ENCODE measurements around the gene UBAC2.
A peak's percentile ranks its signal among the peaks of the same experiment; 100 is the strongest.

UBAC2 gene

GRCh38 chr13:99355267-99356011, 154.8 kb downstream of the UBAC2 start:
- TF ChIP-seq CTCF (conservative IDR thresholded peaks at IDR 0.05; ENCODE audit: low read depth, low read length) = no peak
- peaks cover 41% of the 10 kb centered on the region for H3K4me1 ChIP-seq (ENCODE audit: low read depth, poor library complexity, severe bottlenecking)
- H2AFZ ChIP-seq (ENCODE audit: low read depth) = no peak overlapping the region
- no peak overlapping the region for H3K4me3 ChIP-seq (IDR thresholded peaks at IDR 0.05; ENCODE audit: insufficient read depth, low read depth, low read length)
- peak overlapping the region; percentile 56 for H3K9ac ChIP-seq
- H3K27me3 ChIP-seq (ENCODE audit: insufficient read depth, low read depth) = no peaks in the 10 kb centered on the region
- peak overlapping the region; percentile 42 for H3K4me2 ChIP-seq
- no peaks in the 10 kb centered on the region for H4K20me1 ChIP-seq (ENCODE audit: insufficient read depth)
- no peaks in the 10 kb centered on the region for H3K36me3 ChIP-seq (ENCODE audit: insufficient read depth)
- H3K27ac ChIP-seq = peak overlapping the region; percentile 83
- H3K79me2 ChIP-seq (ENCODE audit: insufficient read depth, low read depth) = no peaks in the 10 kb centered on the region

GRCh38 chr13:99356012-99356261, 155.3 kb downstream of the UBAC2 start:
- Histone ChIP-seq H3K36me3 (ENCODE audit: insufficient read depth) (no peaks in the 10 kb centered on the region), H3K4me1 (ENCODE audit: low read depth, poor library complexity, severe bottlenecking) (peaks cover 41% of the 10 kb centered on the region), H3K4me2 (peak overlapping the region; percentile 42), H4K20me1 (ENCODE audit: insufficient read depth) (no peaks in the 10 kb centered on the region), H3K27me3 (ENCODE audit: insufficient read depth, low read depth) (no peaks in the 10 kb centered on the region), H3K79me2 (ENCODE audit: insufficient read depth, low read depth) (no peaks in the 10 kb centered on the region), H3K4me3 (IDR thresholded peaks at IDR 0.05; ENCODE audit: insufficient read depth, low read depth, low read length) (no peak overlapping the region), H3K27ac (peak overlapping the region; percentile 83), H3K9ac (peak overlapping the region; percentile 56), H2AFZ (ENCODE audit: low read depth) (no peak overlapping the region)
- TF ChIP-seq CTCF (conservative IDR thresholded peaks at IDR 0.05; ENCODE audit: low read depth, low read length) = no peak

DNA sequence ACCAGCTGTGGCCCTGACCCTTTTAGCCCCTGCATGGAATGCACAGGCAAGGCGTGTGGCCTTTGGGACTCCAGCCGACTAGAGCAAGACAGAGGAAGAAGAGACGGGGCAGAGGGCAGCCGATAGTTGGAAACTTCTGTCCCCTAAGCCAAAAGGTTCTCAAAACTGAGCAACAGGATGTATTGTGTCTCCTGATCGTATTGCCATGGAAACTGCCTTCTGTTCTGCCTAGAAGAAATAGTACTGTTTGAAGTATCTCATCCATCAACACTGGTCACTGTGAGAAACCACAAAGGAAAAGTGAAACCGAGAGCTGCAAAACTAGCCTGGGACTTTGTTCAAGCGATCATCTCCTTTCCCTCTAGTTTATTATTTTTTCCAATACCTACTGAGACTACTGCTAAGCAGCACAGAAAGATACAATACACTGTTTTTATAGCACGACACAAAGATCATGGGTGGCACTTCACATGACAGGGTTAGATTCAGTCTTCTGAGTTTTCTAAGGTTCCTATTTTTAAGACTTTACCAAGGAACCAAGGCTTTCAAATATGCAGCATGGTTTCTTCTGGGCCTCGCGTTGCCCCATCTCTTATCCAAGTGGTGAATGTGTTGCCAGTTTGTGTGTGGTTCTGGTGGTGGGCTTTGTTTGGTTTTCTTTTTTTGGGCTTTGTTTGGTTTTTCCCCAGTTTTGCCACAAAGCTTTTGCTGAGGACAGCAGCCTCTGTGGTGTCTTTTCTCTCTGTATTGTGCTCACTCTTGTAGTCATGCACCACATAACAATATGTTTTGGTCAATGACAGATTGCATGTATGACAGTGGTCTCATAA, 155.8 kb downstream of the UBAC2 start:
- peak overlapping the region; percentile 56 for H3K9ac ChIP-seq
- H3K4me3 ChIP-seq (IDR thresholded peaks at IDR 0.05; ENCODE audit: insufficient read depth, low read depth, low read length) = no peak overlapping the region
- no peaks in the 10 kb centered on the region for H3K36me3 ChIP-seq (ENCODE audit: insufficient read depth)
- H4K20me1 ChIP-seq (ENCODE audit: insufficient read depth) = no peaks in the 10 kb centered on the region
- H2AFZ ChIP-seq (ENCODE audit: low read depth) = no peak overlapping the region
- no peak for TF ChIP-seq CTCF (conservative IDR thresholded peaks at IDR 0.05; ENCODE audit: low read depth, low read length)
- peaks cover 41% of the 10 kb centered on the region for H3K4me1 ChIP-seq (ENCODE audit: low read depth, poor library complexity, severe bottlenecking)
- peak overlapping the region; percentile 83 for H3K27ac ChIP-seq
- no peaks in the 10 kb centered on the region for H3K79me2 ChIP-seq (ENCODE audit: insufficient read depth, low read depth)
- H3K4me2 ChIP-seq = peak overlapping the region; percentile 42
- no peaks in the 10 kb centered on the region for H3K27me3 ChIP-seq (ENCODE audit: insufficient read depth, low read depth)

GRCh38 chr13:99357131-99357596, 156.5 kb downstream of the UBAC2 start:
- H3K27ac ChIP-seq = peak overlapping the region; percentile 83
- peak overlapping the region; percentile 42 for H3K4me2 ChIP-seq
- H2AFZ ChIP-seq (ENCODE audit: low read depth) = no peak overlapping the region
- H3K9ac ChIP-seq = 0 out of 2 replicates have a peak overlapping the region, but pooled peaks have one; percentile 56
- H3K36me3 ChIP-seq (ENCODE audit: insufficient read depth) = no peaks in the 10 kb centered on the region
- H3K4me3 ChIP-seq (IDR thresholded peaks at IDR 0.05; ENCODE audit: insufficient read depth, low read depth, low read length) = no peak overlapping the region
- no peaks in the 10 kb centered on the region for H3K79me2 ChIP-seq (ENCODE audit: insufficient read depth, low read depth)
- no peaks in the 10 kb centered on the region for H3K27me3 ChIP-seq (ENCODE audit: insufficient read depth, low read depth)
- H3K4me1 ChIP-seq (ENCODE audit: low read depth, poor library complexity, severe bottlenecking) = peaks cover 41% of the 10 kb centered on the region
- H4K20me1 ChIP-seq (ENCODE audit: insufficient read depth) = no peaks in the 10 kb centered on the region
- TF ChIP-seq CTCF (conservative IDR thresholded peaks at IDR 0.05; ENCODE audit: low read depth, low read length) = no peak
